ENCODE data around the gene GYPE.
"Not testable (repeated sequence)": the region's sequence is repeated elsewhere in the genome, so short reads cannot be mapped to it uniquely, and the experiment has no call there.

The GYPE gene

GRCh38 chr4:143862716-143863115 is 42.6 kb downstream of the GYPE start:
- DNase-seq, result not testable (repeated sequence)

- no peak for DNase-seq
Measured at GRCh38 chr4:143858456-143858855, 46.9 kb downstream of the GYPE start.

- DNase-seq, result not testable (repeated sequence)
Measured at GRCh38 chr4:143857391-143858336, 47.7 kb downstream of the GYPE start.

GRCh38 chr4:143856017-143856557 is 49.3 kb downstream of the GYPE start:
- DNase-seq, result not testable (repeated sequence)

GRCh38 chr4:143854645-143855044 is 50.7 kb downstream of the GYPE start:
- not testable (repeated sequence) for DNase-seq

GRCh38 chr4:143849296-143849695 is 56.1 kb downstream of the GYPE start:
- not testable (repeated sequence) for DNase-seq

GRCh38 chr4:143843506-143843832 is 61.9 kb downstream of the GYPE start:
- DNase-seq, result not testable (repeated sequence)

- not testable (repeated sequence) for DNase-seq
Measured at GRCh38 chr4:143842624-143843505, 62.5 kb downstream of the GYPE start.

GRCh38 chr4:143839413-143839812 is 65.9 kb downstream of the GYPE start:
- not testable (repeated sequence) for DNase-seq

GRCh38 chr4:143834196-143834595 is 71.2 kb downstream of the GYPE start:
- DNase-seq, result not testable (repeated sequence)

GRCh38 chr4:143833676-143834075 is 71.7 kb downstream of the GYPE start:
- DNase-seq, result not testable (repeated sequence)

GRCh38 chr4:143830576-143830975 is 74.8 kb downstream of the GYPE start:
- DNase-seq, result not testable (repeated sequence)

GRCh38 chr4:143829239-143829620 is 76.1 kb downstream of the GYPE start:
- not testable (repeated sequence) for DNase-seq

Measured in NCI-H82 (cell line).